ENCODE data around the gene NDEL1. TPM values are rescaled to one million over a fixed set of nuclear protein-coding genes. Genes with fewer than 3 reads are reported as not detected.

NDEL1 gene
- total RNA-seq, 3 donors from 2014 or later: 57.5 to 80.5 (median 63.6) TPM

DNA sequence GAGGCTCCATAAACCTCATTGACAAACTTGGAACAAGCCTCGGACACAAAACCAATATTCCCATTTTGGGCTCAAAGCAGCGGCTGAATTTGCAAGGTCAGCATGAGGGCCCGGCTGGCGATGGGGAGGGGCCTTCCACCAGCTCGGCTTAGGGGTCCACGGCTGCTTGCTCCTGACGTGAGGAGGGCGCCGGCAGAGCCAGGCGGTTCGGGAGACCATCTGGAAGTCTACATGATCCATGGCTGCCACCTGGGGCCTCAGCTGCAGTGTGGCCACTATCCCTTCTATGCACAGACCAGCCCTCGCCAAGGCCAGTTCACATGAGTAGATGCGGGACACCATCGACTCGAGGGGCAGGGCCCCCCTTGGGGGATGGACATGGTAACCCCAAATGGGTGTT lies 39.1 kb downstream of the NDEL1 start:
- H3K4me3 ChIP-seq: no peak overlapping the region
- no peak for TF ChIP-seq CTCF (IDR thresholded peaks at IDR 0.05)
- H3K4me1 ChIP-seq (ENCODE audit: low read depth): no peaks in the 10 kb centered on the region
- no peaks in the 10 kb centered on the region for H3K9me3 ChIP-seq
- no peak for DNase-seq
- intact Hi-C loops (cut with DNase I, micrococcal nuclease): no loop called here
- no peak for ATAC-seq
- peaks cover 3% of the 10 kb centered on the region for H3K36me3 ChIP-seq (ENCODE audit: low read depth)

DNA sequence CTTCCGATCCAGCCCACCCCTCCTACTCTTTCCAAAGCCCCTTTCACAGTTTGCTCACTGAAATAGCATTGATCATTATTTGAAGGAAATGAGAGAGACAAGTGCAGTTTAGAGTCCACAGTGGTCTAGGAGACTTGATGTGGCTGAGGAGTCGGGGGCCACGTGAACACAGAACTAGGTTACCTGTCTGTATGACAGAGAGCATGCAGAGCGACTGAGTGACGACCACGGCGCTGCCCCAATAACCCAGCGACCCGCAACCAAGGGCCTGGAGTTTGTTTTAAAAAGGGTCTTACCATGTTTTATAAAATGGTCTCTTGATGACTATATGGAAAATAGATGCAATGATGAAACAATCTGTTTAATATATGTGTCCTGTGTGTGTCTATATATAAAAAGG lies 39.5 kb downstream of the NDEL1 start:
- H3K4me3 ChIP-seq: no peak overlapping the region
- intact Hi-C loops (cut with DNase I, micrococcal nuclease): no loop called here
- H3K36me3 ChIP-seq (ENCODE audit: low read depth): peaks cover 3% of the 10 kb centered on the region
- no peak for DNase-seq
- no peaks in the 10 kb centered on the region for H3K4me1 ChIP-seq (ENCODE audit: low read depth)
- no peak for ATAC-seq
- H3K9me3 ChIP-seq: no peaks in the 10 kb centered on the region
- no peak for TF ChIP-seq CTCF (IDR thresholded peaks at IDR 0.05)

GRCh38 chr17:8475781-8476180 lies 40.1 kb downstream of the NDEL1 start:
- ATAC-seq (no peak), DNase-seq (no peak)
- peaks cover 3% of the 10 kb centered on the region for H3K36me3 ChIP-seq (ENCODE audit: low read depth)
- intact Hi-C loops (cut with DNase I, micrococcal nuclease): no loop called here
- no peaks in the 10 kb centered on the region for H3K4me1 ChIP-seq (ENCODE audit: low read depth)
- no peak for TF ChIP-seq CTCF (IDR thresholded peaks at IDR 0.05)
- no peaks in the 10 kb centered on the region for H3K9me3 ChIP-seq
- no peak overlapping the region for H3K4me3 ChIP-seq

DNA sequence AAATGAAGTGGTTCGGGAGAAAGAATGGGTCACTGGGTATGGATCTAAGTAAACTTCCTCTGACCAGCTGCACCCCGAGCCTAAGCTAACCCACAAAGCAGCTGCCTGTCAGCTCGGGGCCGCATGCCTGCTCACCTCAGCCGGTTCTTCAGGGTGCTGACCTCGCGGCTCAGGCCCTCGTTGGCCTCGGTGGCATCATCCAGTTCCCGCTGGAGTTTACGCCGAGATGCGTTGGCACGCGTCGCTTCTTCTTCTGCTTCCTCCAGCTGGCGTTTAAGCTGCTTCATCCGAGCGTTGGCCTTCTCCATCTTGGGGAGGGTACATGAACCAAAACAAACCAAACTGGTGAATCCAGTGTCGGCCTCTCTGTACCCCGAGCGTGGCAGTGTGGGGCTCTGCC lies 41.1 kb downstream of the NDEL1 start:
- no peak for TF ChIP-seq CTCF (IDR thresholded peaks at IDR 0.05)
- H3K4me1 ChIP-seq (ENCODE audit: low read depth): no peaks in the 10 kb centered on the region
- intact Hi-C loops (cut with DNase I, micrococcal nuclease): no loop called here
- no peaks in the 10 kb centered on the region for H3K9me3 ChIP-seq
- H3K4me3 ChIP-seq: no peak overlapping the region
- no peak for ATAC-seq
- H3K36me3 ChIP-seq (ENCODE audit: low read depth): peaks cover 3% of the 10 kb centered on the region
- DNase-seq: no peak

DNA sequence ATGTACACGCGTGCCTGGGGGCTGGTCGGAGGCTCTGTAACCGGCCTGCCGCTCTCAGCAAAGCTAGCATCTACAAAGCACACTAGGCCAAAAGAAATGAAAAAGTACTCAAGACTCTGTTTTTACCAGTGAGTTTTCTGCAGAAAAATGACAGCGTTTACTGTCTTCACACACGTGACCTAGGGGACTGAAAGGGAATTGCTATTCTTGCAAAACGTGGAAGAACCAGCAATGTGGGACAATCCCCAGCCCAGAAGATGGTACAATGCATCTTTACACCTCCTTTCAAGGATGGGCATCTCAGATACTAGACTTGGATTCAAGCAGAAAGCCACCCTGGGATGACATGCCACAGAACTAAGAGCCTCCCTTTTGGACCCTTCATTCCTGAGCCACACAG lies 41.5 kb downstream of the NDEL1 start:
- peaks cover under 1% of the 10 kb centered on the region for H3K36me3 ChIP-seq (ENCODE audit: low read depth)
- DNase-seq (no peak), ATAC-seq (no peak)
- H3K4me3 ChIP-seq: no peak overlapping the region
- TF ChIP-seq CTCF (IDR thresholded peaks at IDR 0.05): no peak
- intact Hi-C loops (cut with DNase I, micrococcal nuclease): no loop called here
- no peaks in the 10 kb centered on the region for H3K4me1 ChIP-seq (ENCODE audit: low read depth)
- H3K9me3 ChIP-seq: no peaks in the 10 kb centered on the region

DNA sequence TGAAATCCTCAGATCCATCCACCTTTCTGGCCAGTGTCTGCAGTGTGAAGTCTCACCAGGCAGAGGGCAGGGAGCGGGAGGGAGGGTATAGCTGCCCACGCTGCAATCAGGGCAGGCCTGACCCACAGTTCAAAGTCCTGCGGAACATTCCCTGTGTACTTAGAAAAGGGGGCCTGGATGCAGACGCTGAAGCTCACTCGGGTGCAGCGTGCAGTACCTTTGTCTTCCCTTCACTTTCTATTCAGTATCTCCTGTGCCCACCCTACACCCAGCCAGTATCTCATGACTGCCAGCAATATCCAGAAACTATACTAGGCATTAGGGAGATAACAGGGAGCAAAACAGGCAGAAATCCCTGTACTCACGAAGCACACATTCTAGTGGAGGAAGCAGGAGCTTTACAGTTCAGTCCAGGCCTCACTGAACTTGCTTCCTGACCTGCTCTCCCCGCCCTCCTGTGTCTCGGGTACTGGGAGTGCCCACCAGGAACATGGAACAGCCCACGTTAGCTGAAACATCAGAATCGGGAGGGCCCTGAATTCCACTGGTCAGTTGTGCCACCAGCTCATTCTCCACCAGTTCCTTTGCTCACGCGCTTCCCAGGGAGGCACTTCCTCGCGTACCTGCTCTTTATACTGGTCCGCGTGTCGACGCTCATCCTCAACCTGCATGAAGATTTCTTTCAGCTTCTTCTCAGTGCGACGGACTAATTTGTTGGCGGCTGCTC lies 42.2 kb downstream of the NDEL1 start:
- no peaks in the 10 kb centered on the region for H3K36me3 ChIP-seq (ENCODE audit: low read depth)
- ATAC-seq (no peak), DNase-seq (no peak)
- no peak for TF ChIP-seq CTCF (IDR thresholded peaks at IDR 0.05)
- H3K4me3 ChIP-seq: no peak overlapping the region
- intact Hi-C loops (cut with DNase I, micrococcal nuclease): no loop called here
- H3K9me3 ChIP-seq: no peaks in the 10 kb centered on the region
- H3K4me1 ChIP-seq (ENCODE audit: low read depth): no peaks in the 10 kb centered on the region

Data from mucosa of descending colon (tissue), 3 donors.